OCI-LY7 (cell line): ENCODE measurements around the gene APLP1. TPM values are rescaled to one million over a fixed set of nuclear protein-coding genes. Genes with fewer than 3 reads are reported as not detected.

Source experiments
- BruUV-seq: library from RNA; stranded (reverse); fragments of 400-500 nt; replicated peaks from 2 replicates; lab custom pipeline; 2021; lab: Mats Ljungman, UMichigan
- CTCF ChIA-PET: fragments of 300-600 bp; sonication (Branson Sonifier 250); formaldehyde crosslinking; loops from one replicate; lab custom pipeline; 2022; ENCODE audit warnings: antibody characterized with exemption; ENCODE audit not compliant: unreplicated experiment; lab: Charles Lee
- POLR2A ChIA-PET: fragments of 300-600 bp; sonication (Branson Sonifier 250); formaldehyde crosslinking; loops from one replicate; lab custom pipeline; 2022; ENCODE audit warnings: antibody characterized with exemption; lab: Charles Lee
- DNase-seq: peaks from one replicate; pipeline ENCODE4 v3.0.0-alpha.2; 2015; ENCODE audit warnings: low spot score
- H2AFZ ChIP-seq: fragments of 200-600 bp; sonication (generic), shearing (Covaris generic); 2 replicates; pipeline ENCODE4 v1.6.1; 2014; ENCODE audit warnings: mild to moderate bottlenecking, antibody characterized with exemption, low read length, moderate library complexity
- H3K27ac ChIP-seq: fragments of 200-600 bp; sonication (generic); 2 replicates; pipeline ENCODE4 v1.5.1; 2014; ENCODE audit warnings: mixed run types, low read depth, mild to moderate bottlenecking, moderate library complexity, low read length, inconsistent platforms; ENCODE audit not compliant: poor library complexity, severe bottlenecking
- H3K36me3 ChIP-seq: fragments of 200-600 bp; sonication (generic); 2 replicates; pipeline ENCODE4 v1.6.1; 2014; ENCODE audit warnings: mild to moderate bottlenecking, antibody characterized with exemption, low read length, moderate library complexity, mixed read lengths; ENCODE audit not compliant: insufficient read depth
- H3K4me1 ChIP-seq: fragments of 200-600 bp; sonication (generic); 2 replicates; pipeline ENCODE4 v1.5.1; 2014; ENCODE audit warnings: mild to moderate bottlenecking, low read length; ENCODE audit not compliant: insufficient read depth, poor library complexity, severe bottlenecking
- H3K4me2 ChIP-seq: fragments of 200-600 bp; sonication (generic); 2 replicates; pipeline ENCODE4 v1.6.1; 2014; ENCODE audit warnings: mild to moderate bottlenecking, low read length
- H3K4me3 ChIP-seq: fragments of 200-600 bp; sonication (generic); 2 replicates; pipeline ENCODE4 v1.5.1; 2014; ENCODE audit warnings: mild to moderate bottlenecking, low read depth, low read length; ENCODE audit not compliant: poor library complexity, severe bottlenecking
- H3K79me2 ChIP-seq: fragments of 200-600 bp; sonication (generic); 2 replicates; pipeline ENCODE4 v1.6.1; 2016; ENCODE audit warnings: low read depth, mild to moderate bottlenecking, low read length, moderate library complexity, mixed read lengths; ENCODE audit not compliant: insufficient read depth
- H3K9me2 ChIP-seq: fragments of 200-600 bp; sonication (generic); 2 replicates; pipeline ENCODE4 v1.6.1; 2016; ENCODE audit warnings: mild to moderate bottlenecking, low read length, mixed read lengths; ENCODE audit not compliant: insufficient read depth
- H3K9me3 ChIP-seq: fragments of 200-600 bp; sonication (generic); 2 replicates; pipeline ENCODE4 v1.6.1; 2014; ENCODE audit warnings: mild to moderate bottlenecking, mixed run types, low read length, mixed read lengths
- H4K20me1 ChIP-seq: fragments of 200-600 bp; sonication (generic); 2 replicates; pipeline ENCODE4 v1.6.1; 2014; ENCODE audit warnings: mild to moderate bottlenecking, antibody characterized with exemption, low read length, moderate library complexity, mixed read lengths; ENCODE audit not compliant: insufficient read depth
- CTCF ChIP-seq: fragments of 200-600 bp; sonication (generic); conservative IDR thresholded peaks from 2 replicates; pipeline ENCODE4 v1.5.1; 2014; ENCODE audit warnings: mild to moderate bottlenecking, antibody characterized with exemption, low read length, moderate library complexity, mixed read lengths
- EZH2phosphoT487 ChIP-seq: fragments of 200-600 bp; sonication (generic); IDR thresholded peaks from 2 replicates; pipeline ENCODE4 v1.6.1; 2018; ENCODE audit warnings: low read depth, borderline replicate concordance, mild to moderate bottlenecking, mixed run types, antibody characterized with exemption, low read length, moderate library complexity, mixed read lengths
- intact Hi-C: fragments of 100-400 bp; cut with micrococcal nuclease; formaldehyde crosslinking; loops from one replicate; pipeline ENCODE4 v1.10.0; 2022; ENCODE audit not compliant: unreplicated experiment
- total RNA-seq, 2 experiments: library from RNA; depleted of rRNA in 1 of 2; stranded (reverse); fragments of >200 nt in 1 of 2; shearing (Covaris generic) in 1 of 2; gene quantifications; 2 replicates each; pipeline ENCODE4 v1.2.3, GENCODE V29; 2014 to 2022

Gene APLP1
- total RNA-seq, 2 experiments from 2014 or later = 0.13 to 1.2 TPM

- ChIA-PET CTCF (no interaction called here), POLR2A (interaction anchor here (0.9 kb wide), 1 partner anchor 13 kb away, joined by 3 read pairs; no protein-coding TSS in a partner anchor)
- no peak within 1 kb of the TSS for H3K27ac ChIP-seq
- H3K36me3 ChIP-seq = no peaks in the 10 kb centered on the region
- intact Hi-C loops = no loop called here
- peaks cover 19% of the 10 kb centered on the region for H3K4me1 ChIP-seq
- H3K4me3 ChIP-seq = peak within 1 kb of the TSS; percentile 68
- H3K79me2 ChIP-seq = no peaks in the 10 kb centered on the region
- peak; percentile 48 for DNase-seq
- no peak for TF ChIP-seq EZH2phosphoT487
- no peaks in the 10 kb centered on the region for H4K20me1 ChIP-seq
- H3K4me2 ChIP-seq = peak within 1 kb of the TSS; percentile 74
- H3K9me2 ChIP-seq = no peaks in the 10 kb centered on the region
- H3K9me3 ChIP-seq = no peaks in the 10 kb centered on the region
- BruUV-seq = no TSS peak
- H2AFZ ChIP-seq = peak within 1 kb of the TSS; percentile 85
Measured at GRCh38 chr19:35856546-35857149, 11.7 kb upstream of the APLP1 start, which contains the start of gene KIRREL2. TSS of gene KIRREL2 (plus strand) at chr19:35856911. CDS start at chr19:35857120, 209 bp downstream.

DNA sequence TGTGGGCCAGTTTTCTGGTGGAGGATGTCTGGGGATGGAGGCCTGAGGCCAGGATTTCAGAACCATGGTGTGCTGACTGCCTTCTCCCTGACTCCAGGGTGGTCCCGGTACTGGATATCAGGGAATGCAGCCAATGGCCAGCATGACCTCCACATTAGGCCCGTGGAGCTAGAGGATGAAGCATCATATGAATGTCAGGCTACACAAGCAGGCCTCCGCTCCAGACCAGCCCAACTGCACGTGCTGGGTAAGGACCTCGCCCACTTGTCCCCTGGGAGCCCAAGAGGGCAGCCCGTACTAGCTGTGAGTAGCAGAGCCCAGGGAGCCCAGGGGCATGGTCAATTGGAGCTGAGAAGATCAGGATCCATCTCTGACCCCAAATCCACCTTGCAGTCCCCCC, 10.1 kb upstream of the APLP1 start:
- BruUV-seq = no TSS peak
- H3K36me3 ChIP-seq = no peaks in the 10 kb centered on the region
- H2AFZ ChIP-seq = no peak overlapping the region
- CTCF ChIA-PET = no interaction called here
- POLR2A ChIA-PET = no interaction called here
- H3K27ac ChIP-seq = no peak overlapping the region
- no peaks in the 10 kb centered on the region for H3K9me2 ChIP-seq
- no peaks in the 10 kb centered on the region for H4K20me1 ChIP-seq
- intact Hi-C loops = no loop called here
- H3K4me1 ChIP-seq = peaks cover 19% of the 10 kb centered on the region
- TF ChIP-seq EZH2phosphoT487 (no peak), CTCF (no peak)
- H3K79me2 ChIP-seq = no peaks in the 10 kb centered on the region
- H3K9me3 ChIP-seq = no peaks in the 10 kb centered on the region
- no peak overlapping the region for H3K4me3 ChIP-seq
- H3K4me2 ChIP-seq = 0 out of 2 replicates have a peak overlapping the region, but pooled peaks have one; percentile 74
- no peak for DNase-seq

GRCh38 chr19:35859414-35859813, 9.0 kb upstream of the APLP1 start:
- ChIA-PET POLR2A (no interaction called here), CTCF (no interaction called here)
- Histone ChIP-seq H3K4me3 (no peak overlapping the region), H3K4me2 (no peak overlapping the region), H4K20me1 (no peaks in the 10 kb centered on the region), H3K36me3 (no peaks in the 10 kb centered on the region), H3K27ac (no peak overlapping the region), H3K79me2 (no peaks in the 10 kb centered on the region), H3K4me1 (peaks cover 19% of the 10 kb centered on the region), H3K9me2 (no peaks in the 10 kb centered on the region), H2AFZ (no peak overlapping the region), H3K9me3 (no peaks in the 10 kb centered on the region)
- BruUV-seq = no TSS peak
- no peak for TF ChIP-seq EZH2phosphoT487
- no peak for TF ChIP-seq CTCF
- intact Hi-C loops = no loop called here
- no peak for DNase-seq
